Muscle layer of duodenum (tissue), 2 donors: ENCODE measurements around the gene TXNDC17.

ENCODE experiments used
- H3K27ac ChIP-seq: one replicate; pipeline ENCODE4 v1.7.0; 2013; ENCODE audit warnings: mild to moderate bottlenecking, low read length
- H3K27me3 ChIP-seq: one replicate; pipeline ENCODE4 v1.7.0; 2013; ENCODE audit warnings: low read depth, mild to moderate bottlenecking, control low read depth, low read length
- H3K36me3 ChIP-seq, 2 donors: one replicate each; pipeline ENCODE4 v1.7.0; 2013; ENCODE audit warnings: low read length in 2 of 2, control low read depth in 1 of 2, mild to moderate bottlenecking in 1 of 2; ENCODE audit not compliant: insufficient read depth in 2 of 2, control insufficient read depth in 1 of 2
- H3K4me1 ChIP-seq, 2 donors: one replicate each; pipeline ENCODE4 v1.7.0; 2013; ENCODE audit warnings: low read length in 2 of 2, mild to moderate bottlenecking in 2 of 2, control low read depth in 1 of 2, moderate library complexity in 1 of 2; ENCODE audit not compliant: insufficient read depth in 2 of 2, control insufficient read depth in 1 of 2
- H3K4me3 ChIP-seq, 2 donors: one replicate each; pipeline ENCODE4 v1.7.0; 2013; ENCODE audit warnings: low read length in 2 of 2, low read depth in 1 of 2, mild to moderate bottlenecking in 1 of 2
- H3K9me3 ChIP-seq, 2 donors: one replicate each; pipeline ENCODE4 v1.7.0; 2013; ENCODE audit warnings: low read length in 2 of 2, control low read depth in 1 of 2, mild to moderate bottlenecking in 1 of 2; ENCODE audit not compliant: control insufficient read depth in 1 of 2
- donor health status: healthy.

TXNDC17 gene

GRCh38 chr17:6666077-6666521 is 25.2 kb downstream of the TXNDC17 start:
- Histone ChIP-seq H3K4me3 (no peak overlapping the region), H3K4me1 (no peaks in the 10 kb centered on the region), H3K27ac (no peak overlapping the region), H3K9me3 (no peaks in the 10 kb centered on the region), H3K36me3 (no peaks in the 10 kb centered on the region), H3K27me3 (no peaks in the 10 kb centered on the region)

GRCh38 chr17:6666557-6666956 is 25.7 kb downstream of the TXNDC17 start:
- H3K4me3 ChIP-seq: no peak overlapping the region
- no peaks in the 10 kb centered on the region for H3K4me1 ChIP-seq
- H3K36me3 ChIP-seq: no peaks in the 10 kb centered on the region
- H3K27me3 ChIP-seq: no peaks in the 10 kb centered on the region
- no peaks in the 10 kb centered on the region for H3K9me3 ChIP-seq
- H3K27ac ChIP-seq: no peak overlapping the region

- Histone ChIP-seq H3K27me3 (no peaks in the 10 kb centered on the region), H3K4me1 (no peaks in the 10 kb centered on the region), H3K4me3 (no peak overlapping the region), H3K9me3 (no peaks in the 10 kb centered on the region), H3K36me3 (no peaks in the 10 kb centered on the region), H3K27ac (no peak overlapping the region)
Measured at GRCh38 chr17:6667516-6667915, 26.7 kb downstream of the TXNDC17 start.

GRCh38 chr17:6668219-6668618 is 27.4 kb downstream of the TXNDC17 start:
- Histone ChIP-seq H3K4me1 (no peaks in the 10 kb centered on the region), H3K27ac (no peak overlapping the region), H3K27me3 (no peaks in the 10 kb centered on the region), H3K36me3 (no peaks in the 10 kb centered on the region), H3K4me3 (no peak overlapping the region), H3K9me3 (no peaks in the 10 kb centered on the region)

GRCh38 chr17:6668727-6669425 is 28.0 kb downstream of the TXNDC17 start:
- no peak overlapping the region for H3K27ac ChIP-seq
- H3K9me3 ChIP-seq: no peaks in the 10 kb centered on the region
- H3K4me3 ChIP-seq: no peak overlapping the region
- H3K27me3 ChIP-seq: no peaks in the 10 kb centered on the region
- no peaks in the 10 kb centered on the region for H3K36me3 ChIP-seq
- H3K4me1 ChIP-seq: no peaks in the 10 kb centered on the region

GRCh38 chr17:6669479-6670212 is 28.8 kb downstream of the TXNDC17 start:
- H3K36me3 ChIP-seq: no peaks in the 10 kb centered on the region
- H3K9me3 ChIP-seq: no peaks in the 10 kb centered on the region
- H3K4me3 ChIP-seq: no peak overlapping the region
- H3K27ac ChIP-seq: no peak overlapping the region
- H3K27me3 ChIP-seq: no peaks in the 10 kb centered on the region
- H3K4me1 ChIP-seq: no peaks in the 10 kb centered on the region

- Histone ChIP-seq H3K27me3 (no peaks in the 10 kb centered on the region), H3K36me3 (no peaks in the 10 kb centered on the region), H3K4me3 (no peak overlapping the region), H3K4me1 (no peaks in the 10 kb centered on the region), H3K27ac (no peak overlapping the region), H3K9me3 (no peaks in the 10 kb centered on the region)
Measured at GRCh38 chr17:6670571-6670970, 29.7 kb downstream of the TXNDC17 start.

- H3K4me1 ChIP-seq: no peaks in the 10 kb centered on the region
- H3K36me3 ChIP-seq: no peaks in the 10 kb centered on the region
- H3K4me3 ChIP-seq: no peak overlapping the region
- no peaks in the 10 kb centered on the region for H3K9me3 ChIP-seq
- no peaks in the 10 kb centered on the region for H3K27me3 ChIP-seq
- no peak overlapping the region for H3K27ac ChIP-seq
Measured at GRCh38 chr17:6670999-6671398, 30.1 kb downstream of the TXNDC17 start.

- no peak overlapping the region for H3K4me3 ChIP-seq
- H3K27me3 ChIP-seq: no peaks in the 10 kb centered on the region
- no peak overlapping the region for H3K27ac ChIP-seq
- no peaks in the 10 kb centered on the region for H3K9me3 ChIP-seq
- no peaks in the 10 kb centered on the region for H3K4me1 ChIP-seq
- no peaks in the 10 kb centered on the region for H3K36me3 ChIP-seq
Measured at GRCh38 chr17:6671431-6671830, 30.6 kb downstream of the TXNDC17 start.

- Histone ChIP-seq H3K36me3 (no peaks in the 10 kb centered on the region), H3K27me3 (peaks cover 7% of the 10 kb centered on the region), H3K9me3 (no peaks in the 10 kb centered on the region), H3K27ac (no peak overlapping the region), H3K4me3 (no peak overlapping the region), H3K4me1 (no peaks in the 10 kb centered on the region)
Measured at GRCh38 chr17:6674586-6674985, 33.7 kb downstream of the TXNDC17 start.

- Histone ChIP-seq H3K36me3 (no peaks in the 10 kb centered on the region), H3K27me3 (peaks cover 7% of the 10 kb centered on the region), H3K27ac (no peak overlapping the region), H3K4me1 (no peaks in the 10 kb centered on the region), H3K4me3 (no peak overlapping the region), H3K9me3 (no peaks in the 10 kb centered on the region)
Measured at GRCh38 chr17:6675201-6675825, 34.5 kb downstream of the TXNDC17 start.
